D341Med (cell line): ENCODE data around the gene ZNF766.
"Not testable (repeated sequence)": the region's sequence is repeated elsewhere in the genome, so short reads cannot be mapped to it uniquely, and the experiment has no call there.

Experiments used
- DNase-seq: peaks from one replicate; pipeline ENCODE4 v3.0.0; 2012; ENCODE audit warnings: low spot score

ZNF766 gene

DNA sequence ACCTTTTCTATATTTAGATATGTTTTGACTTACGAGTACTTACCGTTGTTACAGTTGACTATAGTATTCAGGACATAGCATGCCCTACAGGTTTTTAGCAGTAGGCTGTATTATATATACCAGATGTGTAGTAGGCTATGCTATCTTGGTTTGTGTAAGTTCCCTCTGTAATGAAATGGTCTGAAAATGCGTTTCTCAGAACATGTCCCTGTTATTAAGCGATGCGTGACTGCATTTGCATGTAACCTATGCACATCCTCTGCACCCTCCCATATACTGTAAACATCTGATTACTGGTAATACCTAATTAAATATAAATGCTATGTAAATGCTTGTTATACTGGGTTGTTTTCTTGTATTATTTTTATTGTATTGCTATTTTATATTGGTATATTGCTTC lies 6.6 kb downstream of the ZNF766 start:
- no peak for DNase-seq

DNA sequence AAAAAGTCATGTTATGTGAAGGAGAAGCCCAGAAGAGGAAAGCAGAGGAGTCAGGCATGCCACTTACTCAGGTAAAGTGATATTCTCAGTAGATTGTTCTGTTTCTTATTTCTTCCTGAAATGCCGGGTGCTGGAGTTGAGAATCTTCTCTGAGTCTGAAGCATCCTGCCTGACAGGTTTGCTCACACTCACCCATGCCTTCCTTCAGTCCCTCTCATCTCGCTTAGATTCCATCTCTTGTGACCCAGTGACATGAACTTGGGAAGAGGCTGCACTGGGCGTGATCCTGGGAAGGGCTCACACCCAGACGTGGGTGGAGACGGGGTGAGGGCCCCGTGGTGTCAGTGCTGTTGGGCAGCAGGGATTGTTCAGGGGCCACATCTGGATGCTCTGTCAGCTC lies 8.1 kb downstream of the ZNF766 start:
- no peak for DNase-seq

- DNase-seq = no peak
Measured at GRCh38 chr19:52286256-52286655, 16.9 kb downstream of the ZNF766 start.

- DNase-seq = no peak
Measured at GRCh38 chr19:52291781-52292180, 22.4 kb downstream of the ZNF766 start.

GRCh38 chr19:52292946-52293345 lies 23.6 kb downstream of the ZNF766 start:
- not testable (repeated sequence) for DNase-seq

DNA sequence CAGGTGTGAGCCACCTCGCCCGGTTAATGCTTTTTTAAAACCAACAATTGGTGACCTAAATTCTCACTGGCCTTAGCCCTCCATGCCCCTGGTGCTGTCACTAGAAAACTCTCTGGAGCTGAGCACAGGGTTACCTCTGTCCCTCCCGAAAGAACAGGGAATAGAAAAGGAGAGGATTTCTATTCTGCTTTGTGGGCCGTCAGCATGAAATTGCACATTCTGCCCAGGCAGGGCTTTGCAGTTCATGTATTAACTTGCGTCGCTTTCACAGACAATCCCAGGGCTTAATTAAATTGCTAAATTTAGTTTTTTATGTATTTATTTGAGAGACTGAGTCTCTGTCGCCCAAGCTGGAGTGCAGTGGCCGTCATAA lies 27.0 kb downstream of the ZNF766 start:
- DNase-seq = no peak

DNA sequence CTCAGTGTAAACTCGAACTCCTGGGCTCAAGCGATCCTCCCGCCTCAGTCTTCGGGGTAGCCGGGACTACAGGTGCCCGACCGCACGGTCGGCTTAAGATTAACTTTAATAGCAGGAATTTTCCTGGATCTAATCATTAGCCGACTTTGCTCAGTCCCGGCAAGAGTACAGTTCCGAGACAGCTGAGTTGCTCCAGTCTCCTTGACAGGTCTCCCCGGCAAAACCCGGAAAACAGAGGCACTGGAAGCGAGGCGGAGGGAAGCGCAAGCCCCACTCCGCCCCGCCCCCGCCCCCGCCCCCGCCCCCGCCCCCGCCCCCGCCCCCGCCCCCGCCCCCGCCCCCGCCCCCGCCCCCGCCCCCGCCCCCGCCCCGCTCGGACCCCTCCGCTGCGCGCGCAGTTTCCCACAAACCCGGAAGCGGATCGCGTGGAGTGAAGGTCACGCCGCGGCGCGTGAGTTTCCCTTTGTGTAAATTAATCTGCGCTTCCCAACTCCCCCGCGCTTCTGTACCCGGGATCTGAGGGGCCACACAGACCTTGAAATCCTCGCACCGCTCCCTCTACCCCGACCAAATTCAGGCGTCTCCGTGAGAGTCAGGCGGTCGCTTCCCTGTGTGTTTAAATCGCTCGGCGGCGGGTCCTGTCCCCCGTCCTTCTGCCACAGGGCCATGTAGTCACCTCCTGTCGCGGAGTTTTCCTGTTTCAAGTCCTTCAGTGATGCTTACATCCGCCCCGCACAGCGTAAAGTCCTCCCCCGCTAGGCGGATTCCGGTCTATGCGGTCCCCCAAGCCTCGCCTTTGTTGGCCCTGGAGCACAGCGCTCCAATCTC lies 27.6 kb downstream of the ZNF766 start, which contains the start of gene ZNF480:
Gene ZNF480, plus strand, starts transcription at position 397 of the 828 bp plus-strand sequence. CDS start 3,244 bp downstream, outside the sequence.
- peak; percentile 95 for DNase-seq

DNA sequence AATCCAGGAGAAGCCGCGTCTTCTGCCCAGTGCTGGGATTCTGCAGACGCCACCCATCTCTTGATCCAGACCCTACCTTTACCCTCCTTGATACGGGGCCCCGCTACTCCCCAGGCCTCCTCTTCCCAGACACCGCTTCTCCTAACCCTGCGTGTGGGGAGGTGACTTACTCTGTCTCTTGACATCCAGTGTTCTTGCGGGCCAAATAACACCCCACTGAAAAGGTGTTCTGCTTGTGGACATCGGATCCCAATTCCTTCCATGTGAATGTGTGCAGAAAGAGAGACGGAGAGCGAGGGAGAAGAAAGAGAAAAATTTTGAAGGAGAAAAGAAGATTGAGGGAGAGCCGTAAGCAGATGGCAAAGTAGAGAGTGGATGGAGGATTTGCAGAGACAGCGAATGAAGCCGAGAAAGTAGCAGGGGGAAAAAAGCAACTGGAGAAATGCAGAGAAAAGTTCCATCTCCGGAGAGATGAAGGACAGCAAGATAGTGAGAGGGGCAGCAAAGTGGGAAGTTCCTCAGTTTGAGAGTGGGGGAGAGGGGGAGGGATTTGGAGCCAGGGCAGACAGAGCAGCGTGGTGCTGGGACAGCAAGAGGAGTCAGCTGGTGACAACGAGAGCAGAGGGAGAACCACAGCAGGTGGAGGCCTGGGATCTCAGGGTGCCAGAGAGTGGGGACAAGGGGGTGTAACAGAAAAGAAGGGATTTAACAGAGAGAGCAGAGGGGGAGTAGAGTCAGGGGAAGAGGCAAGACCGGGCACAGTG lies 28.4 kb downstream of the ZNF766 start:
- no peak for DNase-seq

DNA sequence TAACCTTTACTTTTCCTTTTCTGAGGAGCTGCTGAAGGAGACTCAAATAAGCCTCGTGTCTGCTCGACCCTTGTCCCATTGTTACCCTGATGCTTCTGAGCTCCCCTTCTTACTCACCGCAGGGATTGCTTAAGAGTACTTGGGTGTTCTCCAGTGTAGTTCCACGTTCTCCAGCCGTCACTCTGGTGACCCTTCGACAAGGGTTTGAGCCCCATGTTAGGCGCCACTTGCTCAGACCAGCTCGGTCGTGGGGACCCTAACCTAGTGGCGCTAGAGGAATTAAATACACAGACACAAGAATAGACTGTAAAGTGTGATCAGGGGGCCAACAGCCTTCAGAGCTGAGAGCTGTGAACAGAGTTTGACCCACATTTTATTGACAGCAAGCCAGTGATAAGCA lies 37.9 kb downstream of the ZNF766 start:
- no peak for DNase-seq

GRCh38 chr19:52322429-52322828 lies 53.0 kb downstream of the ZNF766 start:
- DNase-seq = no peak

GRCh38 chr19:52331757-52332156 lies 62.4 kb downstream of the ZNF766 start:
- no peak for DNase-seq

DNA sequence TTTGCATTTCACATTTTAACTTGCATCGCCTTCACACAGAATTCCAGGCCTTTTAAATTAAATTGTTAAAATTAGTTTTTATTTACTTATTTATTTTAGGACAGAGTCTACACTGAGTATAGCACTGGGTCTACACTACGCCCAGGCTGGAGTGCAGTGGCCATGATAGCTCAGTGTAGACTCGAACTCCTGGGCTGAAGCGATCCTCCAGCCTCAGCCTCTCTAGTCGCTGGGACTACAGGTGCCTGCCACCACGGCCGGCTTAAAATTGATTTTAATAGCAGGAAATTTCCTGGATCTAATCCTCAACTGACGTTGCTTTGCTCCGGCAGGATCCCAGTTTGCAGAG lies 66.4 kb downstream of the ZNF766 start:
- no peak for DNase-seq

- DNase-seq = peak; percentile 96
Measured at GRCh38 chr19:52336117-52336790, 66.9 kb downstream of the ZNF766 start, which contains the start of gene ZNF610. Gene ZNF610 (plus strand): TSS chr19:52336243. CDS start chr19:52349173, 12,930 bp downstream.

GRCh38 chr19:52336791-52337381 lies 67.5 kb downstream of the ZNF766 start:
- DNase-seq = no peak

DNA sequence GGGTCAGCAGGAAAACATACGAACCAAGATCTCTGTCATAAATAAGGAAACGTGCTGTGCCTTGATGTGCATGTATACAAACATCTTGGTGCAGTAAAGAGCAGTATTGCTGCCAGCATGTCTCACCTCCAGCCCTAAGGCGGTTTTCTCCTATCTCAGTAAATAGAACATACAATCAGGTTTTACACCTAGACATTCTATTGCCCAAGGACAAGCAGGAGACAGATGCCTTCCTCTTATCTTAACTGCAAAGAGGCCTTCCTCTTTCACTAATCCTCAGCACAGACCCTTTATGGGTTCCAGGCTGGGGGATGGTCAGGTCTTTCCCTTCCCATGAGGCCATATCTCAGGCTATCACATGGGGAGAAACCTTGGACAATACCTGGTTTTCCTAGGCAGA lies 69.6 kb downstream of the ZNF766 start:
- DNase-seq = not testable (repeated sequence)

DNA sequence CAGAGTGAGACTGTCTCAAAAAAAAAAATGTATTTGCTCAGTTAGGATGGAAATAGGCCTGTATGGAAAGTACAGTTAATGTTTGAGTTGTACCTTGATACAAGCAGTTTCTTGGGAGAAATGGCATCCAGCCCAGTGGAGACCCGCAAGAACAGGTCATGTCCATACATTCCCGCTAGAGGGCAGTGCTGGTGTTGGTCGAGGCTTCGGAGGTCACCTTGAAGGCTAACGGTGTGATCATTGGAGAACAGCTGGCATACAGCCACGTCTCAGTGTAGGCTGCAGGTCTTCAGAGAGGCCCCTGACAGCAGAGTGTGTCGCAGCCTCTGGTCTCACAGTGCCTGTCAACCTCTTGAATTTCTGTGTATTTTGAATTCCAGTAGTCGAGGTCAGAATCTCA lies 74.2 kb downstream of the ZNF766 start:
- DNase-seq = peak; percentile 68

- no peak for DNase-seq
Measured at GRCh38 chr19:52345162-52345561, 75.8 kb downstream of the ZNF766 start.
